Loucy (cell line): Measurements from ENCODE around the gene ATP6V1G1.

Experiments used
- CTCF ChIP-seq: fragments of 200-600 bp; sonication (generic); conservative IDR thresholded peaks from 2 replicates; pipeline ENCODE4 v1.5.1; 2014; ENCODE audit warnings: mild to moderate bottlenecking, antibody characterized with exemption, low read length
- EZH2phosphoT487 ChIP-seq: fragments of 200-600 bp; IDR thresholded peaks from 2 replicates; pipeline ENCODE4 v1.6.1; 2018; ENCODE audit warnings: antibody characterized with exemption, mild to moderate bottlenecking, moderate library complexity, borderline replicate concordance

- TF ChIP-seq CTCF: no peak
- TF ChIP-seq EZH2phosphoT487: no peak
Measured at GRCh38 chr9:114545055-114545454, 42.5 kb upstream of the ATP6V1G1 start.
